CD4-positive, alpha-beta T cell treated with Interleukin-6 at 100 ng/mL for 8 hours (primary cell): Measurements from ENCODE around the gene SAMD4A.

Experiments
- DNase-seq: peaks from one replicate; pipeline ENCODE4 v3.0.0-alpha.2; 2020; ENCODE audit warnings: mixed read lengths, low spot score

SAMD4A gene

GRCh38 chr14:54805445-54806322 lies 238.8 kb downstream of the SAMD4A start:
- DNase-seq, result peak; percentile 57

- DNase-seq, result no peak
Observed at GRCh38 chr14:54806616-54807015, 239.7 kb downstream of the SAMD4A start.

- no peak for DNase-seq
Observed at GRCh38 chr14:54807428-54807827, 240.5 kb downstream of the SAMD4A start.

GRCh38 chr14:54807881-54808280 lies 241.0 kb downstream of the SAMD4A start:
- DNase-seq, result no peak

- no peak for DNase-seq
Observed at GRCh38 chr14:54808326-54809161, 241.6 kb downstream of the SAMD4A start.

- DNase-seq, result no peak
Observed at GRCh38 chr14:54809767-54810166, 242.8 kb downstream of the SAMD4A start.

- no peak for DNase-seq
Observed at GRCh38 chr14:54812617-54813016, 245.7 kb downstream of the SAMD4A start.

GRCh38 chr14:54813081-54813480 lies 246.2 kb downstream of the SAMD4A start:
- no peak for DNase-seq

- DNase-seq, result no peak
Observed at GRCh38 chr14:54814076-54814475, 247.1 kb downstream of the SAMD4A start.

GRCh38 chr14:54815016-54815415 lies 248.1 kb downstream of the SAMD4A start:
- no peak for DNase-seq

GRCh38 chr14:54815515-54815914 lies 248.6 kb downstream of the SAMD4A start:
- no peak for DNase-seq

GRCh38 chr14:54816450-54816849 lies 249.5 kb downstream of the SAMD4A start:
- DNase-seq, result no peak

- DNase-seq, result no peak
Observed at GRCh38 chr14:54817506-54817905, 250.6 kb downstream of the SAMD4A start.

- DNase-seq, result no peak
Observed at GRCh38 chr14:54818201-54819133, 251.5 kb downstream of the SAMD4A start.

- DNase-seq, result no peak
Observed at GRCh38 chr14:54822685-54823084, 255.8 kb downstream of the SAMD4A start.

GRCh38 chr14:54823757-54824549 lies 257.0 kb downstream of the SAMD4A start:
- no peak for DNase-seq

GRCh38 chr14:54828037-54828436 lies 261.1 kb downstream of the SAMD4A start:
- DNase-seq, result no peak

GRCh38 chr14:54829486-54830224 lies 262.7 kb downstream of the SAMD4A start:
- no peak for DNase-seq

- DNase-seq, result no peak
Observed at GRCh38 chr14:54830650-54831049, 263.7 kb downstream of the SAMD4A start.

- DNase-seq, result no peak
Observed at GRCh38 chr14:54834081-54834480, 267.2 kb downstream of the SAMD4A start.
